NCI-H1105 treated with DMSO at 0.1 percent for 48 hours (cell line): ENCODE results near the gene COL3A1.

Source experiments
- DNase-seq: peaks from one replicate; lab custom pipeline; 2025; lab: John Stamatoyannopoulos, UW

The COL3A1 gene

DNA sequence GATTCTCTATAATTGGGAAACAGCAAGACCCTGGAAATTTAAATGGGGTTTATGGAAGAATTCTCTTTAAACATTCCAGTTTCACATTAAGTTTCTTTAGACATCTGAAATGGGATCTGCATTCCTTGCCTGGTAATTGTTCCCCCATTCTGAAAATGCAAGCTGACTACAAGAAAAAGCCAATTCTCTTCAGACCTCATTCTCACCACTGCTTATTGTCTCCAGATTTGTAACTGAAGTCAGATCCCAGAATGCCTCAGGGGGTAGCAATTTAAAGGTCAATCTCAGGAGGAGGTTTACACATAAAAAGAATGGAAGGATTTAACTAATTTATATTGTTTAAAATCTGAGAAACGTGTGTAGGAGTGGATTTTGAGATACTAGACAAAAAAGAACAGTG, 41.2 kb downstream of the COL3A1 start:
- no peak for DNase-seq

DNA sequence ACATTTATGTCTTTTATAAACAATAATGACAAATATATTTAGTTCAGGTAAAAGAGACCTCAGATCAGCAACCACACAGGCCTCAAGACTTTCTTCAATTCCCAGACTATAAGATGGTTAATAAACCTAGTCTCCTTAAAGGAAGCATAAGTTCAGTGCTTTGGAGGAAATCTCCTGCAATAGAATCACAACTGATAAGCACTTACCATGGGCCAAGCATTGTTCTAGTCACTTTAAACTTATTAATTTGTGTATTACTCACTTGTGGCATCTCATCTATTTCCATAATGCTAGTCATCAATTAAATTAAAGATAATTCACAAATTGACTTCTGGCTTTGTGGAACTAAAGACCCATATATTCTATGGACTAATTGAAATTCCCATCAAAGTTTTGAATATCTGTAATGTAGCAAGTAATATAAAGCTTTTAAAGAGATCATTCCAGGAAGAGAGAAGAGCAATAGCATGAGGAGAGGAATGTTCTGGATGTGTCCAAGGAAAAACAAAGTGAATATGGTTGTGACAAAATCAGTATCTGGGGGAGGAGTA, 42.2 kb downstream of the COL3A1 start:
- DNase-seq, result no peak

DNA sequence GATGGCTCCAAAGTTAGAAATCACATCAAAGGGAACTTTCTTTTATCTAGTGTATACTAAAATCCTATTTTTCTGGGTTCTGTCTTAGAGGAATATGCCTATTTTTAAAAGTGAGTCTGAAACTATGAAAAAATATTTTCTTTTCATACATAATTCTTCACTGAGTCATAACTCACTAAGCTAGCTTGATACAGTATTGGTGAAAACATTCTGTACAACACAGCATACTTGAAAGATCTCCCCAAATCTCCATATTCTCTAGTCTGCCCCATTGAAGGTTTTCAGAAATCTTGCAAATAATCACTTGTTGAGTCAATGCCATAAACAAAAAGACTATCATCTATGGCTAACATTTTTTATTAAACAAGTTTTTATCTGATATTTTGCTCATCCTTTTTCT, 44.5 kb downstream of the COL3A1 start:
- no peak for DNase-seq

DNA sequence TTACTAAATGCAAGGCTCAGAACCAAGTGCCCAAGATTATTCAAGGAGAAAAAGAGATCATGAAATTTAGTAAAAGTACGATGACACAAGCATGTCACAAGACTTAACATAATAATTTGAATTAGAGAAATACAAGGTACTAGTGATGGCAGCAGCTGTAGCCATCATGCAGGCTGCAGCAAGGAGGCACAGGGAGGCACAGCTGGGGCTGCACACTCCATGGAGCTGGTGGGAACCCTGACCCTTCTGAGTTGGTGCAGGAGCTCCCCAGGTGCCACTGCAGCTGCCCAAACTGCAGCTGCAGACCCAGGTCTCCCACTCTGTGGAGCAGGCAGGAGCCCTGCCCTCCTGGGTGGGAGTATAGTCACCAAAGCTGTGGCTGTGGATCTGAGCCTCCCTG, 46.0 kb downstream of the COL3A1 start:
- DNase-seq, result no peak

- no peak for DNase-seq
Observed at GRCh38 chr2:189022053-189022481, 47.9 kb downstream of the COL3A1 start.

DNA sequence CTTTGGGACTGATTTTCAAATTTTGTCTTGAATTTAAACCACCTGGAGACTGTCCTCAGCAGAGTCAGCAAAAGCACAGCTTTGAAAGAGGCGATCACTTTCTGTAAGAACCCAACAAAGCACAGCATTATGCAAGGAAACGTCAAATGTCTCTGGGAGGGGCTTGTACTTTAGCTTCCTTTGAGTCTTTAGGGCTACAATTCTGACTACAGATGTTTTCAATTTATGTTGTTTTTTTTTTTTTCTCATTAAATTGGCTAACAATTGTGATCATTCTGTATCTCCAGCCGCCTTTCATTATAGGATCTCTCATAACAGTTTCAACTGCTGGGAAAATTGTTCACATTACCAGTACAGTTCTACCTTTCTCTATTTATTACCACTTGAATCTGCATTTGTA, 48.3 kb downstream of the COL3A1 start:
- DNase-seq, result no peak

- DNase-seq, result no peak
Observed at GRCh38 chr2:189024901-189025618, 50.9 kb downstream of the COL3A1 start.

- no peak for DNase-seq
Observed at GRCh38 chr2:189037518-189037917, 63.3 kb downstream of the COL3A1 start.

DNA sequence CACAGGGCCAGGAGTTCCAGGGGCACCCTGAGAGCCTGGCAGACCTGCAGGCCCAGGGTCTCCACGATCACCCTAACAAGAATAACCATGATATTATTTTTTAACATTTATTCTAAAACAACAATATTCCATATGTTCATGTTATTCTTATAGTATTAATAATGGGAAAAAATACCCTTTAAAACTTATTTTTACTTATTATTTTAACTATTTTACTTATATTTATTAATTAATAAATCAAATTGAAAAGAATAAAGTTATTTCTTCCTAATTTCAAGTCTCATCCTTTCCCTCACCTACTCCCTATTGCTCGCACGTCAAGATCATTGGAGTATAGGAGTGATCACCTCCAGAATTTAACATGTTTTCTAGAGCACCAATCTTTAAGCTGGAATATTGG, 71.7 kb downstream of the COL3A1 start:
- DNase-seq, result no peak

DNA sequence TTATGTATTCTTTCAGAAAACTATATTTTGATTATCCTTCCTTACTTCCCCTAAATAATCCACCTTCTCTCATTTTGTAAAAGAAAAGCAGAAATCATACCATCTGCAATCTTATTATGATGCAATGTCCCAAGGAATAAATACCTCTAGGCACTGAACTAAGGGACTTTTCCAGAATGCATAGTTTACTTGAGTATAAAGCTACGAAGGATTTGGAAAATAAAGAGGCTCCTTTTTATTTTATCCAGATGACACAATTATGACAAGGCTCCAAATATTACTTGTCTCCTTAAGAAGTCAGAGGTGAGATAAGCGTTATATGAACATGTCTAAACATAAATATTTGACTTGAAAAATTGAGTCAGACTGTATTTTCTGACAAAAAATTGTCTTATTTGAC, 72.1 kb downstream of the COL3A1 start:
- DNase-seq, result no peak

GRCh38 chr2:189047171-189047888, 73.2 kb downstream of the COL3A1 start:
- DNase-seq, result no peak

DNA sequence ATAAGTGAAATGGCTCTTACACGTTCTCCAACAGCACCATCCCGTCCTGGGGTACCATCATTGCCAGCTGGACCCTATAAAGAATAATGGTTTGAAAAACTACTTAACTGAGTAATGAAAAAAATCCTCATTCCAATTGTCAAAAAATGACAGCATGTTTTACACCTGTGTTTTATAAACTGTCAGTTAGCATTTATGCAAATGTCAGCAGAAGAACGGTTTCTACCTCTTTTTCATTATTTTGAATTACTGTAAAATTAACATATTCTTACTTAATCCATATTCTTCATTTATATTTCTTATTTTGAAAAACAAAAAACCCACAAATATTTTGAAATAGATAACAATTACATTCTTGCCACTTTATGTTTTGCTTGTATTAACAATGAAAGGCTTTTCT, 74.0 kb downstream of the COL3A1 start:
- DNase-seq, result no peak

GRCh38 chr2:189049709-189050164, 75.6 kb downstream of the COL3A1 start:
- no peak for DNase-seq

DNA sequence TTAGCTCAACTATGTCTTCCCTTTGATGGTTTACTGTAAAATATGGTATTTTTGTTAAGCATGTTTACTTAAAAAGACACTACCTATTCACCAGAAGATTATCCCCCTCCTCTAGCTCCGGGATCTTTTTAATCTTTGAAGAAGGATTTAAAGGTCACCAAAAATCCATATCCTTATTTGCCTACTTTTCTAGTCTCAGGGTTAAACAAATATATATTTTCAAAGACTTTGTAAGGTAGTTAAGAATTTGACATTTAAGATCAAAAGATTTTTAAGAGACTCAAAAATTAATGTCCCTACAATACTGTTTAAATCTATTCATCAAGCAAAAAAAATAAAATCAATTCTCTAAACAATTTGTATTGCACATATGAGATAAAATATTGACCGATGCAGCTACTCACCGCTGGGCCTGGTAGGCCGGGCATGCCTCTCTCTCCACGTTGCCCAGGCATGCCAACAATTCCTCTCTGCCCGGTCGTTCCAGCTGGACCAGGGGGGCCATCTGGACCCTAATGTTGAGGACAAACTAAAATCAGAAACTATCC, 76.1 kb downstream of the COL3A1 start:
- DNase-seq, result no peak

DNA sequence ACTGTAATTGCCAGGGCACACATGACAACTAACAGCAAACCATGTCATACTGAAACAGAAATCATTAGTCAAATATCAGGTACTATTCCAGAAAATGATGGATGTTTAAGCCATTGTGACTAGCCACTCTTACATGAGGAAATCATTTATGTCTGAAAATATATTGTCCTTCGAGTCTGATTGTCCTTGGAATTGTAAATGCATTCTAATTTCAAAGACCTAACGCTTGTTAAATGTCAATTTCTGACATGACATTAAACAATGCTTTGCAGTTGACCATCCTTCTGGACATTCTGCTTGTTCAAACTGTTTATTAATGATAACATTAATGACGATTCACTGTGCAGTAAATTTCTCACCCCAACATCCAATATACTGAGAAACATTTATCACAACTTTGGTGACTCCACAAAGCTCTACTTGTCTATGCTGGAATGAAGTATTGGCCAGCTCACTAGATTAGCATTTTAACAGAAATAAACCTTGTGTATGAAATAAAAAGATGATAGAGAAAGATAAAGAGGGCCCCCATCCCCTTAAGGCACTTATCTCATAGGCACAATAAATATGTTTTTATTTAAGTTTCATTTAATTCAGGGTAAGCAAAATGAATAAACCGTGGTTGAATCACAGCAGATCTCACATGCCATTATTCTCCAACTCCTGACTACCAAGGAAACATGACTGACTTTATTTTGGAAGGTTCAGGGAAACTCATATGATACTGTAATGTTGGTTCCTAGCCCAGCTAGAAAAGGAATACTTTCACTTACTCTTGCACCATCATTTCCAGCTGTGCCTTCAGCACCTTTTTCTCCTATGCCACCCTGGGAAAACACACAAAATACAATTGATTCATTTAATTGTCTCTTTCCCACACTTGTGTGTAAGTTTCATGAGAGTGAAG, 82.3 kb downstream of the COL3A1 start:
- no peak for DNase-seq

DNA sequence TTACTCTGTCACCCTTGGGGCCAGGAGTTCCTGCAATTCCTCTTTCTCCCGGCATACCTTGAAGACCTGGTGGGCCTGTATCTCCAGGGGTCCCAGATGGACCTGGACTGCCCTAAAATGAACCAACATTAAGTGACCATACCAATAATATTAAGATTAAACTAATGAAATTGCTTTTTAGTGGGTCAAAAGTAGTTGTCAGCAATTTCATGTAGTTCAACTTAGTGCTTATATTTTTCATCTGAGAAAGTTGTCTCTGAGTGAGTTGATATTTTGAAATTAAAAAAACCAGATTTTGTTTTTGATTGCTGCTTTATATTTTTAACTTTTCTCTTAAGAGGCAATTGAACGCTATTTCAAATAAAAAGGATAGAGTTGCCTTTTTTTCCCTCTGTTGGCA, 83.1 kb downstream of the COL3A1 start:
- no peak for DNase-seq

GRCh38 chr2:189060096-189060642, 86.0 kb downstream of the COL3A1 start:
- no peak for DNase-seq
